A549 (cell line): Measurements from ENCODE around the gene PTPN1.

Experiments used
- BHLHE40 ChIP-seq: IDR thresholded peaks from 2 replicates; pipeline ENCODE4 v1.6.1; 2012; ENCODE audit warnings: low read depth, low read length, inconsistent platforms
- E2F6 ChIP-seq: IDR thresholded peaks from 2 replicates; pipeline ENCODE4 v1.6.1; 2012; ENCODE audit warnings: low read depth, borderline replicate concordance
- MAFK ChIP-seq: fragments of 450-650 bp; IDR thresholded peaks from 2 replicates; pipeline ENCODE4 v1.6.1; 2014; ENCODE audit not compliant: partially characterized antibody
- POLR2A ChIP-seq: IDR thresholded peaks from 2 replicates; pipeline ENCODE4 v1.6.1; 2012; ENCODE audit warnings: mild to moderate bottlenecking, low read length
- RFX5 ChIP-seq: fragments of 450-650 bp; IDR thresholded peaks from 2 replicates; pipeline ENCODE4 v1.7.1; 2014; ENCODE audit warnings: antibody characterized with exemption, mild to moderate bottlenecking, moderate library complexity
- RNF2 ChIP-seq: fragments of 200-600 bp; sonication (generic); IDR thresholded peaks from 2 replicates; pipeline ENCODE4 v1.6.1; 2016; ENCODE audit warnings: low read depth, mild to moderate bottlenecking, antibody characterized with exemption, moderate library complexity, borderline replicate concordance
- TF ChIP-seq, protein P1 (sequence below): fragments of >200 bp; sonication (Bioruptor Twin); formaldehyde crosslinking; IDR thresholded peaks from 3 replicates; pipeline ENCODE4 v1.5.1; 2016
- TF ChIP-seq, protein P2 (sequence below): IDR thresholded peaks from 2 replicates; pipeline ENCODE4 v1.6.1; 2012

- TF ChIP-seq POLR2A = no peak
- TF ChIP-seq, protein P1, sequence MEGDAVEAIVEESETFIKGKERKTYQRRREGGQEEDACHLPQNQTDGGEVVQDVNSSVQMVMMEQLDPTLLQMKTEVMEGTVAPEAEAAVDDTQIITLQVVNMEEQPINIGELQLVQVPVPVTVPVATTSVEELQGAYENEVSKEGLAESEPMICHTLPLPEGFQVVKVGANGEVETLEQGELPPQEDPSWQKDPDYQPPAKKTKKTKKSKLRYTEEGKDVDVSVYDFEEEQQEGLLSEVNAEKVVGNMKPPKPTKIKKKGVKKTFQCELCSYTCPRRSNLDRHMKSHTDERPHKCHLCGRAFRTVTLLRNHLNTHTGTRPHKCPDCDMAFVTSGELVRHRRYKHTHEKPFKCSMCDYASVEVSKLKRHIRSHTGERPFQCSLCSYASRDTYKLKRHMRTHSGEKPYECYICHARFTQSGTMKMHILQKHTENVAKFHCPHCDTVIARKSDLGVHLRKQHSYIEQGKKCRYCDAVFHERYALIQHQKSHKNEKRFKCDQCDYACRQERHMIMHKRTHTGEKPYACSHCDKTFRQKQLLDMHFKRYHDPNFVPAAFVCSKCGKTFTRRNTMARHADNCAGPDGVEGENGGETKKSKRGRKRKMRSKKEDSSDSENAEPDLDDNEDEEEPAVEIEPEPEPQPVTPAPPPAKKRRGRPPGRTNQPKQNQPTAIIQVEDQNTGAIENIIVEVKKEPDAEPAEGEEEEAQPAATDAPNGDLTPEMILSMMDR = no peak
- TF ChIP-seq, protein P2, sequence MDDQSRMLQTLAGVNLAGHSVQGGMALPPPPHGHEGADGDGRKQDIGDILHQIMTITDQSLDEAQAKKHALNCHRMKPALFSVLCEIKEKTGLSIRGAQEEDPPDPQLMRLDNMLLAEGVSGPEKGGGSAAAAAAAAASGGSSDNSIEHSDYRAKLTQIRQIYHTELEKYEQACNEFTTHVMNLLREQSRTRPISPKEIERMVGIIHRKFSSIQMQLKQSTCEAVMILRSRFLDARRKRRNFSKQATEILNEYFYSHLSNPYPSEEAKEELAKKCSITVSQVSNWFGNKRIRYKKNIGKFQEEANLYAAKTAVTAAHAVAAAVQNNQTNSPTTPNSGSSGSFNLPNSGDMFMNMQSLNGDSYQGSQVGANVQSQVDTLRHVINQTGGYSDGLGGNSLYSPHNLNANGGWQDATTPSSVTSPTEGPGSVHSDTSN = no peak
- TF ChIP-seq E2F6 = no peak
- no peak for TF ChIP-seq RNF2
- TF ChIP-seq BHLHE40 = no peak
- no peak for TF ChIP-seq MAFK
- no peak for TF ChIP-seq RFX5
Observed at GRCh38 chr20:50540620-50541605, 30.7 kb downstream of the PTPN1 start.
